Anterior cingulate cortex (tissue), 58 donors: ENCODE results near the gene PTPRN2.

Experiments used
- DNase-seq, 58 donors: peaks; one replicate each; lab custom pipeline; 2025; lab: John Stamatoyannopoulos, UW

The PTPRN2 gene

DNA sequence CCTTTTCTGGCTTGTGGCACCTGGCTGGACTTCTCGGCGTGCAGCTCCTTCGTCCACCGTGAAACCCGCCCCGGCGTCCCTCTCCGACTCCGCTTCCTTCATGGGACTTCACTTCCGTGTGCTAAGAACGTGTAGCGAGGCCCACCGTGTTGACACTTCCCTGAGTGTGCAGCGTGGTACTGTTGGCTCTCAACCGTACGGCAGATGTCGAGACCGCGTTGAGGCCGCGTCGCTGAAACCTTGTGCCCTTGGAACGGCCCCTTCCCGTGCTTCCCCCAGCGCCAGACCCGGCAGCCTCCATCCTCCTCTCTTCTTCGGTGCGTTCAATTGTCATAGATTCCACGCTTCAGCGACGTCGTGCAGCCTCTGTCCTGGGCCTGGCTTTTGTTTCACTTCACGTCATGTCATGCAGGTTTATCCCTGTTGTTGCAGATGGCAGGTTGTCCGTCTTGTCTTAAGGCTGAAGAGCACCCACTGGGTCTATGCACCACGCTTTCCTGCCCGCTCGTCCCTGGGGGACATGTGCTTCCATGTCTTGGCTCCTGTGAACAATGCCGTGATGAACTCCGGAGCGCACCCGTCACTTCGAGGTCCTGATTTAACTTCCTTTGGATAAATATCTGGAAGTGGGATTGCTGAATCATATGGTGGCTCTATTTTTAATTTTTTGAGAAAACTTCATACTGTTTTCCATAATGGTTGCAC lies 785.5 kb downstream of the PTPRN2 start:
- no peak for DNase-seq

GRCh38 chr7:157801113-157801512 lies 786.5 kb downstream of the PTPRN2 start:
- no peak for DNase-seq

- no peak for DNase-seq
Measured at GRCh38 chr7:157800281-157800680, 787.3 kb downstream of the PTPRN2 start.

DNA sequence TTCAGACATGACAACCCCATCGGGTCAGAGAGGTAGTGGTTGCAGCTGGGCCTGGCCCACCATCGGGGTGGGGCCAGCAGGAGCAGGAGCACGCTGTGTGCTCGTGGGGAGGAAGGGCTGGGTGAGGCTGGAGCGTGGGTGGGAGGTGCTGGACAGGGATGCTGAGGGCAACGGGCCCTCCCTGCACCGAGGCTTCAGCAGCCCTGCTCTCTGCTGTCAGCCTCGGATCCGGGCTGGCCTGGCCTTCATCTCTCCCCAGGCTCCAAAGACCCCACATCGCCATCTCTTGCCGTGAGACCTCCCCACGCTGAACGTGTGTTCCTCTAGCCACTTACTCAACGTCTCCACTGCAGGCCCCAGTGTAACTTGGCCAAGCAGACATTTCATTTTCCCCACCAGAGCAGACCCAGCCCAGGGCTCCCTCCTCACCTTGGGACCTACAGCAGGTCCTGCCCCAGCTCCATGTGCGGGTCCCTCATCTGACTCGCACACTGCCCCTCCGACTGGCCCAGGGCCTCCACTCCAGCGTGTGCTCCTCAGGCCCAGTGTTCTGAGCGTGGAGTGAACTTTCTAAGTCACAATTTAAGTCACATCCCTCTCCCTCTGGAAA lies 788.4 kb downstream of the PTPRN2 start:
- no peak for DNase-seq

GRCh38 chr7:157797361-157797760 lies 790.3 kb downstream of the PTPRN2 start:
- DNase-seq: no peak

- no peak for DNase-seq
Measured at GRCh38 chr7:157796846-157797245, 790.8 kb downstream of the PTPRN2 start.

- no peak for DNase-seq
Measured at GRCh38 chr7:157795643-157796042, 792.0 kb downstream of the PTPRN2 start.

GRCh38 chr7:157795199-157795598 lies 792.4 kb downstream of the PTPRN2 start:
- no peak for DNase-seq

GRCh38 chr7:157794746-157795065 lies 792.9 kb downstream of the PTPRN2 start:
- no peak for DNase-seq

DNA sequence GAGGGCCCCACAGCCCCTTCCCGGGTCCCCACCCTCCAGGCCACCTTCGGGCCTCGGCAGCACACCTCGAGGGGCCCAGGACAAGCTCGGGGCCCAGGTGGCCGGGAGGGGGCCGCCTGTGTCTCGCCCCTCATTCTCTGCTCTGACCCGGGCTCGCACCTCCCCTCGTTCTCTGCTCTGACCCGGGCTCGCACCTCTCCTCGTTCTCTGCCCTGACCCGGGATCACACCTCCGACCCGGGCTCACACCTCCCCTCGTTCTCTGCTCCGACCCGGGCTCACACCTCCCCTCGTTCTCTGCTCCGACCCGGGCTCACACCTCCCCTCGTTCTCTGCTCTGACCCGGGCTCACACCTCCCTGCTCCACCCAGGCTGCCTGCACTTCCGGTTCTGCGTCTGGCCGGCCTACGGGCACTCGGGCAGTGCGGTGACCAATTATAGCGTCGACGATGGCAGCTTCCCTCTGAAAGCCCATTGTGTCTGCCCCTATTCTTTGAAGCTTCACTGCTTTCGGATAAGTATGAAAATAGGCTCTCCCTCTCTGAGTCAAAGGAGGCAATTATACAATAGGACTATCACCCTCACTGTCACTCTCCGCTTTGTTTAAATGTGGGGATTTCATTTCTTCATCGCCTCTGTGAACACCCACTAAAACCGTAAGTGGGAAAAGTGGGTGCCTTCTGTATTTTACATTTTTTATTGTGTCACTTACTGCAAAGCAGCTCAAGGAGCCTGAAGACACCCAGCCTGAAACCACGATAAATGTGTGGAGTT lies 793.5 kb downstream of the PTPRN2 start:
- no peak for DNase-seq

- DNase-seq: no peak
Measured at GRCh38 chr7:157793087-157793353, 794.6 kb downstream of the PTPRN2 start.

DNA sequence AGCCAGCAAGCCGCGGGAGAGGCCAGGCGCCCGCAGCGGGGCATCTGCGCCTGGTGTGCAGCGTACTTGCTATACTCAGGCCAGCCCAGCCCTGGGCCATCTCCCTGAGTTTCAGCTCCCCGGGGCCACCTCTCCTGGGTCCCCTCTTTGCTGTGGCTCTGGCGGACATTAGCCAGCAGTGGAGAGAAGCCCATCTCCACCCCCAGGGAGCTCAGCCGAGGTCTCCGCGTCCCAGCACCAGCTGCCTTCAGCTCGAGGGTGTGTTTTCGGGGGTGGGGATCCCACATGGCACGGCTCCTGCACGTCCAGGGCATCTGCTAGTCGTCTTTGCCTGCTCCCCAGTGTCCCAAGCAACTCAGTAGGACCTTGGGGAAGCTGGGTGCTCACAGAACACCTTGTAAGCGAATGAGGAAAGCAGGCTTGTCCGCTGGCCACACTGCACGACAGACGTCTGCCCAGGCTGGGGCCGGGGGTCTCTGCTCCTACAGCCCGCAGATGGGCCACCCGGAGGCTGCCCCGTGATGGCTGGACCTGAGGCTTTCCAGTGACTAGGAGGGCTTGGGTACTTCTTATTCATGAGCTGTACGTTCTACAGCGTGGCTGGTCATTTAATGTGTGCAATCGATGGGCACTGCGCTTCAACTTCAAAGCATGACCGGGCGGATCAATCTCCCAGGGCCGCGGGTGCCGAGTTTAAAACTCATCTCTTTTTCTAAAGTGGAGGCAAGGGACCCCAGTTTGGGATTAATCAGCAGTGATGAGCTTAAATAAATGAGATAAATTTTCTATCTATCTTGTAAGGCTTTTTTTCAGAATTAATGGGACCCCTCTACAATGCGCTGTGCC lies 795.2 kb downstream of the PTPRN2 start:
- DNase-seq: no peak

GRCh38 chr7:157791666-157792065 lies 796.0 kb downstream of the PTPRN2 start:
- DNase-seq: no peak

DNA sequence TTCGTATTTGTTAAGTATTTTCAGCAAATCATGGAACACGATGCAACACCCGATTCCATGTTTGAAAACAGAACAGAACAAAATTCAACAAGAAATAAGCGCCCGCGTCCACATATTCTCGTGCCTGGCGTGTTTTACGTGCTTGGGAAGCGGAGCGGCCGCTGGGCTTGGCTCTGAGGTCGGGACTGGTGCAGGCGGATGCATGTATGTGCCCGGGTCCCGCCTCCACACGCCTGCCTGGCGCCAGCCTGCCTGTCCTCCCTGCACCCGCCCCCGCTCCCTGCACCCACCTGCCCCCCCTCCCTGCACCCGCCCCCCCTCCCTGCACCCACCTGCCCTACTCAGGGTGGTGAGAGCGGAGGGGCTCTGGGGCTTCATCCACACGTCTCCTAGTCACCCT lies 796.4 kb downstream of the PTPRN2 start:
- DNase-seq: no peak

GRCh38 chr7:157789942-157790341 lies 797.7 kb downstream of the PTPRN2 start:
- DNase-seq: no peak

GRCh38 chr7:157789094-157789493 lies 798.5 kb downstream of the PTPRN2 start:
- no peak for DNase-seq

DNA sequence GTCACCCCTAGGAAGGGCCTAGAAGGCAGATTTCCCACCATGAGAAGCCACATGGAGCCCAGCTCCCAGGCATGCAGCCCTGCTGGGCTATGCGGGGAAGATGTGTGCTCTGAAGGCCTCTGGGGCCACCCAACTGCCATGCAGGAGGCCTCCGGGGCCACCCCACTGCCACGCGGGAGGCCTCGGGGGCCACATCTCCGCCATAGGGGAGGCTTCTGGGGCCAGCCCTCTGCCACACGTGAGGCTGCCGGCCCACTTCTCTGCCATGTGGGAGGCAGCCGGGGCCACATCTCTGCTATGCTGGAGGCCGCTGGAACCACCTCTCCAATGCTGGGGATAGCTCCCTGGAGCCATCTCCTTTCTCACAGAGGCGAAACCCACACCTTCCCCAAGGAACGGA lies 799.0 kb downstream of the PTPRN2 start:
- DNase-seq: no peak

DNA sequence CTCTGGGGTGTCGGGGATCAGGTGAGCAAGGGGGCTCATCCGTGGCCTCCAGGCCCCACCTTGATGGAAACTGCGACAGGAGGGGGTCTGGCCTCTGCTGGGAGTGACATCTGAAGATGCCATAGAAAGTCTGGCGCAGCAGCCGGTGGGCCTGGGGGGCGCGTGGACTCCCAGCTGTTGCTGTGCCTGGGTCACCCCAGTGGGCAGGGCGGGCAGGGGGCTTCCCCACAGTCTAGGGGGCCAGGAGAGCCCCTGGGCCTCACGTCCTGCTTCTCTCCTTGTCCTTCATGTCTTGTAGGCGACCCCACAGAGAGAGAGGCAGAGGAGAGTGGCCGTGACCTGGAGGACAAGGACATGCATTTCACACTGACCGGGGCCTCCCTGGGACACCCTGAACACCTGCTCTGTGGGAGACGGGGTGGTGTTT lies 800.3 kb downstream of the PTPRN2 start:
- no peak for DNase-seq

- no peak for DNase-seq
Measured at GRCh38 chr7:157786375-157787274, 801.0 kb downstream of the PTPRN2 start.
